HepG2 (cell line): Measurements from ENCODE around the gene IRF3. TPM values are rescaled to one million over a fixed set of nuclear protein-coding genes. Genes with fewer than 3 reads are reported as not detected.

Experiments used
- DMAP1 ChIP-seq: IDR thresholded peaks from 2 replicates; pipeline ENCODE4 v1.6.1; 2016
- HOXA3 ChIP-seq: sonication (generic); formaldehyde crosslinking; IDR thresholded peaks from 2 replicates; pipeline ENCODE4 v1.5.0; 2020; ENCODE audit warnings: missing genetic modification reagents
- MXD3 ChIP-seq: IDR thresholded peaks from 2 replicates; pipeline ENCODE4 v1.6.1; 2016; ENCODE audit warnings: mild to moderate bottlenecking, missing biosample characterization, missing genetic modification reagents
- NFYB ChIP-seq: sonication (generic); formaldehyde crosslinking; IDR thresholded peaks from 2 replicates; pipeline ENCODE4 v1.4.0; 2020; ENCODE audit warnings: missing genetic modification reagents
- RERE ChIP-seq: IDR thresholded peaks from 2 replicates; pipeline ENCODE4 v1.6.1; 2016; ENCODE audit warnings: low read depth, missing genetic modification reagents, missing compliant biosample characterization
- SNAI1 ChIP-seq: sonication (generic); formaldehyde crosslinking; IDR thresholded peaks from 2 replicates; pipeline ENCODE4 v1.5.0; 2020; ENCODE audit warnings: mild to moderate bottlenecking, missing genetic modification reagents, borderline replicate concordance
- SOX13 ChIP-seq, 3 experiments: fragments of 450-650 bp in 1 of 3; sonication (generic) in 1 of 3; formaldehyde crosslinking in 1 of 3; IDR thresholded peaks in 2 of 3; conservative IDR thresholded peaks in 1 of 3; 2 replicates each; pipeline versions ENCODE4 v1.5.0 to v1.6.1; 2016 to 2020; ENCODE audit warnings: antibody characterized with exemption in 1 of 3, mild to moderate bottlenecking in 1 of 3, missing compliant biosample characterization in 1 of 3, missing genetic modification reagents in 1 of 3, moderate library complexity in 1 of 3
- TRIM22 ChIP-seq: fragments of 450-650 bp; IDR thresholded peaks from 2 replicates; pipeline ENCODE4 v1.6.1; 2017
- ZFP36 ChIP-seq: fragments of 150-350 bp; IDR thresholded peaks from 2 replicates; pipeline ENCODE4 v1.6.1; 2018; ENCODE audit warnings: borderline replicate concordance, low read length, low read depth; ENCODE audit not compliant: partially characterized antibody
- ZNF101 ChIP-seq: sonication (generic); formaldehyde crosslinking; IDR thresholded peaks from 2 replicates; pipeline ENCODE4 v1.4.0; 2020; ENCODE audit warnings: mild to moderate bottlenecking, low read depth, missing genetic modification reagents, borderline replicate concordance
- ZNF331 ChIP-seq: sonication (generic); formaldehyde crosslinking; IDR thresholded peaks from 2 replicates; pipeline ENCODE4 v1.4.0; 2020; ENCODE audit warnings: missing genetic modification reagents
- ZNF431 ChIP-seq: sonication (generic); formaldehyde crosslinking; IDR thresholded peaks from 2 replicates; pipeline ENCODE4 v1.9.0; 2022; ENCODE audit warnings: missing genetic modification reagents, low read depth, mild to moderate bottlenecking, borderline replicate concordance
- ZNF468 ChIP-seq: sonication (generic); formaldehyde crosslinking; IDR thresholded peaks from 2 replicates; pipeline ENCODE4 v1.8.0; 2022; ENCODE audit warnings: mild to moderate bottlenecking, moderate library complexity, missing genetic modification reagents
- ZNF563 ChIP-seq: sonication (generic); formaldehyde crosslinking; IDR thresholded peaks from 2 replicates; pipeline ENCODE4 v1.8.0; 2022; ENCODE audit warnings: mild to moderate bottlenecking, moderate library complexity, missing genetic modification reagents
- ZNF567 ChIP-seq: sonication (generic); formaldehyde crosslinking; IDR thresholded peaks from 2 replicates; pipeline ENCODE4 v1.8.1; 2023; ENCODE audit warnings: mild to moderate bottlenecking, missing genetic modification reagents, borderline replicate concordance
- ZNF710 ChIP-seq: sonication (generic); formaldehyde crosslinking; IDR thresholded peaks from 2 replicates; pipeline ENCODE4 v1.5.0; 2020; ENCODE audit warnings: mild to moderate bottlenecking, missing genetic modification reagents, borderline replicate concordance
- ZNF775 ChIP-seq: sonication (generic); formaldehyde crosslinking; IDR thresholded peaks from 2 replicates; pipeline ENCODE4 v1.4.0; 2020; ENCODE audit warnings: missing genetic modification reagents, mild to moderate bottlenecking, moderate library complexity, borderline replicate concordance
- polyA plus RNA-seq, 8 experiments: library from polyadenylated mRNA; depleted of rRNA in 3 of 8; stranded (reverse) in 7 of 8; unstranded in 1 of 8; fragments of >200 nt; fragmentation: Illumina TruSeq in 4 of 8; extraction: Trizol in 4 of 8; gene quantifications; 2 replicates each; pipeline versions ENCODE4 v1.2.1 to v1.2.3, GENCODE V29; 2011 to 2016; ENCODE audit warnings: low read depth in 4 of 8, missing spikeins in 1 of 8, mixed read lengths in 1 of 8; ENCODE audit not compliant: insufficient read depth in 1 of 8
- total RNA-seq, 5 experiments: library from RNA; depleted of rRNA; stranded (reverse); fragments of >200 nt; fragmentation: Illumina TruSeq; extraction: Trizol; gene quantifications; 2 replicates each; pipeline ENCODE4 v1.2.3, GENCODE V29; 2016; ENCODE audit warnings: low read depth in 1 of 5

The IRF3 gene
- total and polyA plus RNA-seq, 2 of the 13 experiments (the other 11 are each of a cell fraction or from before 2014, with no cell fraction given) = 61.9 to 65.5 TPM

- TF ChIP-seq MXD3 (CRISPR knock-in tag) (peak; percentile 11; the same call in 1 of the 2 replicates), ZFP36 (no peak), ZNF431 (CRISPR knock-in tag) (no peak), ZNF775 (CRISPR knock-in tag) (no peak), ZNF710 (CRISPR knock-in tag) (0 out of 2 replicates have a peak, but pooled peaks have one; percentile 39), HOXA3 (CRISPR knock-in tag) (peak; percentile 82; the same call in 1 of the 2 replicates), ZNF468 (CRISPR knock-in tag) (no peak), ZNF101 (CRISPR knock-in tag) (no peak), ZNF567 (no peak; the same call in 1 of the 2 replicates), NFYB (CRISPR knock-in tag) (peak; percentile 67), ZNF331 (CRISPR knock-in tag) (peak; percentile 60; the same call in 1 of the 2 replicates), DMAP1 (CRISPR knock-in tag) (peak; percentile 64; the same call in 1 of the 2 replicates), SNAI1 (no peak), TRIM22 (no peak), RERE (no peak), SOX13 (IDR thresholded peaks at IDR 0.05) (no peak), SOX13 (CRISPR knock-in tag; conservative IDR thresholded peaks at IDR 0.05 in 1 of 2, IDR thresholded peaks at IDR 0.05 in 1 of 2) (peak in 1 of 2 experiments; percentile 36; a peak in 1 of 4 replicates), ZNF563 (no peak)
Observed at GRCh38 chr19:49640113-49640898, 25.4 kb downstream of the IRF3 start, which contains the start of gene RRAS (continued).
